Transverse colon (tissue), 4 donors: Measurements from ENCODE around the gene HMCN1. TPM values are rescaled to one million over a fixed set of nuclear protein-coding genes. Genes with fewer than 3 reads are reported as not detected.
A peak's percentile ranks its signal among the peaks of the same experiment; 100 is the strongest.

ENCODE experiments used
- DNase-seq: peaks from one replicate; pipeline ENCODE4 v3.0.0-alpha.2; 2019
- H3K27ac ChIP-seq, 4 donors: fragments of 200-600 bp; sonication (generic); 2 replicates each; pipeline ENCODE4 v1.5.1; 2016 to 2018; ENCODE audit warnings: inconsistent platforms in 4 of 4
- H3K27me3 ChIP-seq: fragments of 200-600 bp; sonication (generic); 2 replicates; pipeline ENCODE4 v1.5.1; 2017; ENCODE audit warnings: inconsistent platforms
- H3K36me3 ChIP-seq, 4 donors: fragments of 200-600 bp; sonication (generic); 2 replicates each; pipeline ENCODE4 v1.5.1; 2017 to 2019; ENCODE audit warnings: inconsistent platforms in 4 of 4
- H3K4me1 ChIP-seq, 4 donors: fragments of 200-600 bp; sonication (generic); 2 replicates each; pipeline ENCODE4 v1.5.1; 2017 to 2020; ENCODE audit warnings: inconsistent platforms in 4 of 4
- H3K4me3 ChIP-seq, 4 donors: fragments of 200-600 bp; sonication (generic); 1 replicate in 1 of 4; 2 replicates in 3 of 4; pipeline versions ENCODE4 v1.5.1 to v1.6.1; 2017 to 2019; ENCODE audit warnings: inconsistent platforms in 4 of 4
- H3K9me3 ChIP-seq, 2 donors: fragments of 200-600 bp; sonication (generic); 2 replicates each; pipeline ENCODE4 v1.5.1; 2017 to 2019; ENCODE audit warnings: inconsistent platforms in 2 of 2
- EP300 ChIP-seq: sonication (generic); formaldehyde crosslinking; IDR thresholded peaks from one replicate; pipeline ENCODE4 v1.6.1; 2017; ENCODE audit warnings: antibody characterized with exemption, low read depth
- POLR2A ChIP-seq: fragments of 450-650 bp; IDR thresholded peaks from one replicate; pipeline ENCODE4 v1.6.1; 2016; ENCODE audit warnings: antibody characterized with exemption, mild to moderate bottlenecking, moderate library complexity
- POLR2AphosphoS5 ChIP-seq, 3 donors: sonication (generic); formaldehyde crosslinking; IDR thresholded peaks; one replicate each; pipeline ENCODE4 v1.6.1; 2016; ENCODE audit warnings: antibody characterized with exemption in 3 of 3
- WGBS, 2 donors: methylation state at CpG; one replicate each; pipeline ENCODE4 v1.1.5; 2018; ENCODE audit warnings: low coverage in 1 of 2; 5-methylcytosine and 5-hydroxymethylcytosine counted together
- in situ Hi-C, 4 donors: fragments of 200-750 bp; cut with MboI; loops; one replicate each; pipeline versions ENCODE4 v1.15.0 to v1.15.1; 2017; ENCODE audit warnings: low sequenced_read_pairs in 3 of 4, low pct_ligation_motif_present in 1 of 4, low pct_unique_long_range_greater_than_20kb in 1 of 4
- intact Hi-C: fragments of 100-400 bp; cut with DNase I; formaldehyde crosslinking; loops from one replicate; pipeline ENCODE4 v1.15.1; 2023; ENCODE audit warnings: low total_unique reads
- total RNA-seq, 4 donors: library from RNA; depleted of rRNA; stranded (reverse); fragments of >200 nt; gene quantifications; one replicate each; pipeline ENCODE4 v1.1.0, GENCODE V29; 2016
- TF ChIP-seq, protein P1 (sequence below), 5 experiments: fragments of 200-600 bp in 3 of 5; fragments of 450-650 bp in 2 of 5; sonication (generic) in 3 of 5; IDR thresholded peaks; 1 replicate in 2 of 5; 2 replicates in 3 of 5; pipeline ENCODE4 v1.5.1; 2016 to 2017; ENCODE audit warnings: antibody characterized with exemption in 5 of 5, inconsistent platforms in 3 of 5, mild to moderate bottlenecking in 2 of 5, moderate library complexity in 1 of 5

Gene HMCN1
- total RNA-seq, 4 donors from 2014 or later, result 1.1 to 2.7 (median 2.1) TPM

DNA sequence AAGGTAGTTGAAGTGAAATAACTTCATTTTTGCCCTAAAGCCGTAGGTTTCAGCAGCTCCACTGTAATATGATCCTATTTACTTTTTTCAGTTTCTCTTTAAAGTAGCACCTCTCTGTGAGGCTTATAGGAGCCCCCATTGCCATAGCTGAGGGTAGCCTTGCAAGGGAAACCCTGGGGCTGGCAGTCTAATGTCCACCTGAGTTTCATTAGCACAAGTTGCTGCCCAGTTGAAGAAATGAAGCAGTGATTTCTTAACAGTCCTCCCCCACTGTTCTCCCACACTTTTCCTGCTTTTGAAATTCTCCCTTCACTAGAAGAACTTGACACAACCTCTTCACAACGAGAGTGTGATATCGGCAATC lies 1.5 kb downstream of the HMCN1 start:
- Histone ChIP-seq H3K27ac (peak overlapping the region in 1 of 4 donors; percentile 4), H3K9me3 (peaks cover 0 to under 1% of the 10 kb centered on the region in 2 donors), H3K4me1 (peaks cover 0 to 15% (median 6%) of the 10 kb centered on the region in 4 donors), H3K27me3 (peaks cover 64% of the 10 kb centered on the region), H3K4me3 (peak overlapping the region in 3 of 4 donors; percentile 6 to 55 (median 13)), H3K36me3 (no peaks in the 10 kb centered on the region)
- in situ Hi-C loops, result no loop called here
- intact Hi-C loops, result no loop called here
- TF ChIP-seq POLR2AphosphoS5 (IDR thresholded peaks at IDR 0.05) (no peak), EP300 (no peak), POLR2A (no peak)
- TF ChIP-seq, protein P1, sequence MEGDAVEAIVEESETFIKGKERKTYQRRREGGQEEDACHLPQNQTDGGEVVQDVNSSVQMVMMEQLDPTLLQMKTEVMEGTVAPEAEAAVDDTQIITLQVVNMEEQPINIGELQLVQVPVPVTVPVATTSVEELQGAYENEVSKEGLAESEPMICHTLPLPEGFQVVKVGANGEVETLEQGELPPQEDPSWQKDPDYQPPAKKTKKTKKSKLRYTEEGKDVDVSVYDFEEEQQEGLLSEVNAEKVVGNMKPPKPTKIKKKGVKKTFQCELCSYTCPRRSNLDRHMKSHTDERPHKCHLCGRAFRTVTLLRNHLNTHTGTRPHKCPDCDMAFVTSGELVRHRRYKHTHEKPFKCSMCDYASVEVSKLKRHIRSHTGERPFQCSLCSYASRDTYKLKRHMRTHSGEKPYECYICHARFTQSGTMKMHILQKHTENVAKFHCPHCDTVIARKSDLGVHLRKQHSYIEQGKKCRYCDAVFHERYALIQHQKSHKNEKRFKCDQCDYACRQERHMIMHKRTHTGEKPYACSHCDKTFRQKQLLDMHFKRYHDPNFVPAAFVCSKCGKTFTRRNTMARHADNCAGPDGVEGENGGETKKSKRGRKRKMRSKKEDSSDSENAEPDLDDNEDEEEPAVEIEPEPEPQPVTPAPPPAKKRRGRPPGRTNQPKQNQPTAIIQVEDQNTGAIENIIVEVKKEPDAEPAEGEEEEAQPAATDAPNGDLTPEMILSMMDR (IDR thresholded peaks at IDR 0.05), result no peak
- no peak for DNase-seq
- 36 to 54% methylated on average over 3 of the region's 3 CpGs for WGBS, 2 donors

DNA sequence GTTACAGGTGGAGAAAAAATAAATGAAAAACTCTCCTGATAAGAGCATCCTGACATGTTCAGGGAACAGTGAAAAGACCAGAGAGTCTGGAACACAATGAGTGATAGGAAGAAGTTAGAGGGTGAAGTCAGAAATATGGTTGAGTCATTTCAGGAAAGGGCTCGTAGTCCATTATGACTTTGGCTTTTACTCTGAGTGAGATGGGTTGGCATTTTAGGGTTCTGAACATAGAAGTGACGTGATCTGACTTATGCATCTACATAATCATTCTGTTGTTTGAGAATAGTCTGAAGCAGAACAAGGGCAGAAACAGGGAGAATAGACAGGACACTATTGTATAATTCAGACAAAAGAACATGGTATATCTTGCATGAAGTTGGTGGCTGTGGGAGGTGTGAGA lies 5.8 kb downstream of the HMCN1 start:
- Histone ChIP-seq H3K4me1 (no peaks in the 10 kb centered on the region), H3K27ac (no peak overlapping the region), H3K36me3 (no peaks in the 10 kb centered on the region), H3K9me3 (peaks cover 0 to 4% of the 10 kb centered on the region in 2 donors), H3K27me3 (peaks cover 31% of the 10 kb centered on the region), H3K4me3 (no peak overlapping the region)
- no peak for DNase-seq
- in situ Hi-C loops, result no loop called here
- WGBS, 2 donors, result 62 to 73% methylated on average over 2 of the region's 2 CpGs
- intact Hi-C loops, result no loop called here
- TF ChIP-seq EP300 (no peak), POLR2AphosphoS5 (IDR thresholded peaks at IDR 0.05) (no peak), POLR2A (no peak)
- TF ChIP-seq, protein P1 (IDR thresholded peaks at IDR 0.05), result no peak

DNA sequence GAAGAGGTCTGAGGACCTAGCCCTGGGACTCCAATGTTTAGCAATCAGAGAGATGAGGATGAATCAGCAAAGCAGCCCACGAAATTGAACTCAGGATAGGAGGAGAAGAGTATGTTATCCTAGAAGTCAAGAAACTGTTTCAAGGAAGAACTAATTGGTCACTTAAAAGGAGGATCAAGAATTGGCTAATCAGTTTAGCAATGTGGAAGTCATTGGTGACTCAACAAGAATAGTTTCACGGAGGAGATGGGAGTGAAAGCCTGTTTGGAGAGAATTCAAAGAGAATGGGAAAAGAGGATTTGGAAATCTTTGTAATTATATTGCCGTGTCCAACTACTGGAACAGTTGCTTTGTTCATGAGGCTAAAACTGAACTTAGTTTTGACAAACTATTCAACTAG lies 7.4 kb downstream of the HMCN1 start:
- Histone ChIP-seq H3K9me3 (peaks cover 0 to 4% of the 10 kb centered on the region in 2 donors), H3K27me3 (peaks cover 16% of the 10 kb centered on the region), H3K27ac (no peak overlapping the region), H3K36me3 (no peaks in the 10 kb centered on the region), H3K4me3 (no peak overlapping the region), H3K4me1 (no peaks in the 10 kb centered on the region)
- in situ Hi-C loops (no loop called here), intact Hi-C loops (no loop called here)
- DNase-seq, result no peak
- 72 to 75% methylated on average over 3 of the region's 3 CpGs for WGBS, 2 donors
- TF ChIP-seq POLR2A (no peak), POLR2AphosphoS5 (IDR thresholded peaks at IDR 0.05) (no peak), EP300 (no peak)
- TF ChIP-seq, protein P1 (IDR thresholded peaks at IDR 0.05), result no peak

DNA sequence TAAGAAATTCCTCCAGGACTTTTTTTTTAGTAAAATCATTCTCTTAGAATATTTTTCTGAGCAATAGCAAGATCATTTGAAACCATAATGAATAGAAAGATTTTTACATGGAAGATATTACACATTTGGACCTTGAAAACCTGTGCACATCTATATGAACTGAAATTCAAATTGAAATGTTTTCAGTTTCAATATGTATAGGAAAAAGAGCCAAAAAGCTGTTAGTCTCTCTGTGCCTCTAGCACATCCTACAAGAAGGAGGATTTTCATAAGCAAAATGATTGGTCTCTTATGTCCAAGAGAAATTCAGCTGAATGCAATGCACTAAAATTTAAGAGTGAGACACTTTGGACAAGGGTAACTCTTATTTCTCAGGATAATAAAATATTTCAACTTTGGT lies 8.2 kb downstream of the HMCN1 start:
- H3K4me1 ChIP-seq, result no peaks in the 10 kb centered on the region
- DNase-seq, result no peak
- peaks cover 0 to 4% of the 10 kb centered on the region in 2 donors for H3K9me3 ChIP-seq
- TF ChIP-seq, protein P1 (IDR thresholded peaks at IDR 0.05), result no peak
- TF ChIP-seq POLR2AphosphoS5 (IDR thresholded peaks at IDR 0.05) (no peak), EP300 (no peak), POLR2A (no peak)
- H3K27ac ChIP-seq, result no peak overlapping the region
- intact Hi-C loops, result no loop called here
- no peak overlapping the region for H3K4me3 ChIP-seq
- in situ Hi-C loops, result no loop called here
- H3K27me3 ChIP-seq, result peaks cover 11% of the 10 kb centered on the region
- no peaks in the 10 kb centered on the region for H3K36me3 ChIP-seq
